Mesendoderm (in vitro differentiated cells): ENCODE data around the gene CDKN3.
"Not testable (repeated sequence)": the region's sequence is repeated elsewhere in the genome, so short reads cannot be mapped to it uniquely, and the experiment has no call there.

Experiments
- DNase-seq: peaks from one replicate; pipeline ENCODE4 v3.0.0; 2013
- H2AK5ac ChIP-seq: 2 replicates; pipeline ENCODE4 v1.6.1; 2013; ENCODE audit warnings: low read length, inconsistent platforms
- H2BK120ac ChIP-seq: 2 replicates; pipeline ENCODE4 v1.6.1; 2013; ENCODE audit warnings: low read depth, mild to moderate bottlenecking, low read length, moderate library complexity, mixed read lengths
- H2BK15ac ChIP-seq: replicated peaks from 2 replicates; pipeline ENCODE4 v1.6.1; 2013; ENCODE audit warnings: low read depth, mild to moderate bottlenecking, moderate library complexity
- H2BK5ac ChIP-seq: 2 replicates; pipeline ENCODE4 v1.6.1; 2013; ENCODE audit warnings: low read length, inconsistent platforms
- H3K18ac ChIP-seq: 2 replicates; pipeline ENCODE4 v1.6.1; 2013; ENCODE audit warnings: mild to moderate bottlenecking, low read length, mixed read lengths
- H3K23ac ChIP-seq: one replicate; pipeline ENCODE4 v1.6.1; 2013; ENCODE audit warnings: low read length
- H3K27ac ChIP-seq: 2 replicates; pipeline ENCODE4 v1.5.1; 2013; ENCODE audit warnings: low read depth, mild to moderate bottlenecking, inconsistent platforms, low read length, moderate library complexity
- H3K27me3 ChIP-seq: 2 replicates; pipeline ENCODE4 v1.6.1; 2013; ENCODE audit warnings: low read length, control low read depth, mild to moderate bottlenecking, inconsistent platforms; ENCODE audit not compliant: insufficient read depth, poor library complexity
- H3K36me3 ChIP-seq: 2 replicates; pipeline ENCODE4 v1.6.1; 2013; ENCODE audit warnings: low read length, inconsistent platforms; ENCODE audit not compliant: control insufficient read depth, insufficient read depth
- H3K4ac ChIP-seq: one replicate; pipeline ENCODE4 v1.6.1; 2013; ENCODE audit warnings: low read depth, mild to moderate bottlenecking, low read length, moderate library complexity
- H3K4me1 ChIP-seq: 2 replicates; pipeline ENCODE4 v1.6.1; 2013; ENCODE audit warnings: low read depth, low read length, inconsistent platforms; ENCODE audit not compliant: control insufficient read depth
- H3K4me2 ChIP-seq: 2 replicates; pipeline ENCODE4 v1.6.1; 2013; ENCODE audit warnings: low read length
- H3K4me3 ChIP-seq: 2 replicates; pipeline ENCODE4 v1.5.1; 2013; ENCODE audit warnings: mild to moderate bottlenecking, low read length
- H3K56ac ChIP-seq: one replicate; pipeline ENCODE4 v1.6.1; 2013; ENCODE audit warnings: low read length
- H3K79me1 ChIP-seq: 2 replicates; pipeline ENCODE4 v1.6.1; 2013; ENCODE audit warnings: low read length, inconsistent platforms
- H3K79me2 ChIP-seq: 2 replicates; pipeline ENCODE4 v1.6.1; 2013; ENCODE audit warnings: mild to moderate bottlenecking, low read length; ENCODE audit not compliant: control insufficient read depth, insufficient read depth
- H3K9ac ChIP-seq: 2 replicates; pipeline ENCODE4 v1.6.1; 2013; ENCODE audit warnings: low read length, inconsistent platforms
- H4K5ac ChIP-seq: one replicate; pipeline ENCODE4 v1.6.1; 2013; ENCODE audit warnings: low read length
- H4K8ac ChIP-seq: one replicate; pipeline ENCODE4 v1.6.1; 2013; ENCODE audit warnings: low read depth, mild to moderate bottlenecking, control low read depth, low read length, moderate library complexity
- WGBS: extraction: QIAGEN DNeasy Blood & Tissue Kit; methylation state at CpG from one replicate; pipeline ENCODE4 v1.1.7; 2013; ENCODE audit warnings: low lambda C conversion rate, missing lambda C conversion rate; ENCODE audit not compliant: insufficient coverage; ENCODE audit errors: extremely low coverage; 5-methylcytosine and 5-hydroxymethylcytosine counted together

Gene CDKN3

DNA sequence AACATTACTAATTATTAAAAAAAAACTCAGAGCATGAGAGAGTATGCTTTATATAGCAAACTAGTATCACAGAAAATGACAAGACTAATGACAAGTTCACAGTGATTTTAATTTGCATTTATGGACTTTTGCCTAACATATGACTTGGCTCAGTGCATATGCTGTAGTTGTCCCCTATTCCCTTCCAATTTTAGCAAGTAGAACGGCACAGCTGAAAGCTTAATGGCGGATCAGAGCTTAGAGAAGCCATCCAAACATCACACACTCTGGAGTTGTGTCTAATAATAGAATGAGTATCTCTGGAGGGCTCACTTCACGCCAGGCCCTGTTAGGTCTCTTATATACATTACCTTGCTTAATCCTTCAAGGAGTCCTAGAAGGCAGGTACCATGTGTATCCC is 31.1 kb downstream of the CDKN3 start:
- Histone ChIP-seq H3K18ac (no peak overlapping the region), H3K27ac (no peak overlapping the region), H3K4me1 (no peaks in the 10 kb centered on the region), H3K4me3 (no peak overlapping the region), H2BK5ac (no peak overlapping the region), H3K36me3 (peaks cover 5% of the 10 kb centered on the region), H3K23ac (no peak overlapping the region), H4K8ac (no peak overlapping the region), H2AK5ac (no peak overlapping the region), H3K79me1 (peaks cover 9% of the 10 kb centered on the region), H3K27me3 (no peaks in the 10 kb centered on the region), H3K9ac (no peak overlapping the region), H2BK120ac (no peak overlapping the region), H3K56ac (no peak overlapping the region), H4K5ac (no peak overlapping the region), H2BK15ac (no peak overlapping the region), H3K4ac (no peak overlapping the region), H3K4me2 (no peak overlapping the region), H3K79me2 (peaks cover 18% of the 10 kb centered on the region)
- no peak for DNase-seq
- no CpG with 5 or more reads among the region's 3 CpGs for WGBS

DNA sequence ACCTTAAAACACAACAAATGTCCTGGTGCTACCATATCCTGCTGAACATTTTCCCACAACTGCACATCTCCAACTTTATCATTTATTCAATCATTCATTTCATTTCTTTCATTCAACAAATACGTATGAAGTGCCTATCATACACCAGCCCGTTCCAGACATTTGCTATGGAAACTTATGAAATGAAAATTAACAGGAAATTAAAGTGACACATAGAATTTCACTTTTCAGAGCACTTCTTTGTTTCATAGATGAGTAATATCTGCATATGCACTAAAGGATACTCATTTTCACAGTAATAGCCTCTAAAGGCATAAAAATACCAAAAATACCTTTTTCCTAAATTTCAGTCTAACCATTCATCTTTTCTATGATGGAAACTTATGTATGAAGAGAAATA is 31.7 kb downstream of the CDKN3 start:
- Histone ChIP-seq H2AK5ac (no peak overlapping the region), H4K8ac (no peak overlapping the region), H2BK120ac (no peak overlapping the region), H3K4me3 (no peak overlapping the region), H3K56ac (no peak overlapping the region), H3K27me3 (no peaks in the 10 kb centered on the region), H3K79me2 (peaks cover 21% of the 10 kb centered on the region), H3K18ac (no peak overlapping the region), H3K79me1 (peaks cover 9% of the 10 kb centered on the region), H3K4me1 (no peaks in the 10 kb centered on the region), H2BK15ac (no peak overlapping the region), H4K5ac (no peak overlapping the region), H2BK5ac (no peak overlapping the region), H3K9ac (no peak overlapping the region), H3K36me3 (peaks cover 5% of the 10 kb centered on the region), H3K27ac (no peak overlapping the region), H3K4ac (no peak overlapping the region), H3K23ac (no peak overlapping the region), H3K4me2 (no peak overlapping the region)
- DNase-seq: no peak
- WGBS: 100% methylated on average over 1 of the region's 2 CpGs

DNA sequence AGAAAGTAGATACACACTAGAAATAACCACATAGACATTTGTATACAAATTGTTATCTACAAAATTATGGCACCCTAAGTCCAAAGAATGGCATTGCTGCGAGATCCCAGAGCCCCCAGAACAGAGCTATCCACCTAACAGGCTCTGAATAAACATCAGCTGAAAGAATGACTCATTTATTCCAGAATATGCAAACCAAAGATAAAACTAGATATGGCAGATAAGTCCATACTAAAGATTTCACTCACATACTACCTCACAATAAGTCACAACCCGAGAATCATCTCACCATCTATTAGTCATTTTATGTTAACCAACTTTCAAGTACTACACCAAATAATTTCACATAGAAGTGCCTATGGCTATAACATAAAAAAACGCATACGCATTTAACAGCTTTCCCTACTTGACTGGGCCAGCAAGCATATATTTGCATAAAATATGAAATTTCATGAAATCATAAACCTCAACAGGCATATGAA is 38.7 kb downstream of the CDKN3 start:
- no peak overlapping the region for H3K4me3 ChIP-seq
- H4K8ac ChIP-seq: no peak overlapping the region
- H3K4me2 ChIP-seq: no peak overlapping the region
- H3K9ac ChIP-seq: no peak overlapping the region
- H2BK120ac ChIP-seq: no peak overlapping the region
- H3K79me1 ChIP-seq: peaks cover 6% of the 10 kb centered on the region
- no peak overlapping the region for H3K56ac ChIP-seq
- H4K5ac ChIP-seq: no peak overlapping the region
- DNase-seq: peak; percentile 73
- no peaks in the 10 kb centered on the region for H3K36me3 ChIP-seq
- no peaks in the 10 kb centered on the region for H3K27me3 ChIP-seq
- no peak overlapping the region for H2BK5ac ChIP-seq
- no peak overlapping the region for H2AK5ac ChIP-seq
- no peak overlapping the region for H3K23ac ChIP-seq
- H3K27ac ChIP-seq: no peak overlapping the region
- H3K18ac ChIP-seq: no peak overlapping the region
- no peak overlapping the region for H3K4ac ChIP-seq
- WGBS: 100% methylated on average over 2 of the region's 4 CpGs
- H3K4me1 ChIP-seq: peaks cover 7% of the 10 kb centered on the region
- H3K79me2 ChIP-seq: peaks cover 64% of the 10 kb centered on the region
- H2BK15ac ChIP-seq: no peak overlapping the region

- peaks cover 54% of the 10 kb centered on the region for H3K79me2 ChIP-seq
- not testable (repeated sequence) for H3K56ac ChIP-seq, H3K23ac ChIP-seq, H3K9ac ChIP-seq, H3K4me3 ChIP-seq, H3K4me2 ChIP-seq, H3K36me3 ChIP-seq, DNase-seq, H2BK15ac ChIP-seq, H3K79me1 ChIP-seq, H3K4ac ChIP-seq, H4K5ac ChIP-seq, H3K27ac ChIP-seq, H3K27me3 ChIP-seq, H2BK5ac ChIP-seq, H3K4me1 ChIP-seq, H2BK120ac ChIP-seq, H3K18ac ChIP-seq, H4K8ac ChIP-seq, H2AK5ac ChIP-seq
- WGBS: no CpG with 5 or more reads among the region's 4 CpGs
Measured at GRCh38 chr14:54437954-54438353, 41.1 kb downstream of the CDKN3 start.

DNA sequence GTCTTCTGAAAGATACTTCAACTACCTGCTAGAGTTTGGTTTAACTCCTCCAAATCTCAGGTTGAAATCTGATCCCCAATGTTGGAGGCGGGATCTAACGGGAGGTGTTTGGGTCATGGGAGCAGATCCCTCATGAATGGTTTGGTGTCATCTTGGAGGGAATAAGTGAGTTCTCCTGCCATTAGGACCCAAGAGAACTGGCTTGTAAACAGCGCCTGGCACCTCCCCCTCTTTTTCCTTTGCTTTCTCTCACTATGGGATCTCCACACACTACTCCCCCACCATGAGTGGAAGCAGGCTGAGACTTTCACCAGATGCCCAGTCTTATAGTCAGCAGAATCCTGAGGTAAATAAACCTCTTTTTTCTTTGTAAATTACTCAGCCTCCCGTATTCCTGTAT is 41.9 kb downstream of the CDKN3 start:
- no peak overlapping the region for H4K5ac ChIP-seq
- no peak overlapping the region for H3K9ac ChIP-seq
- H3K4ac ChIP-seq: no peak overlapping the region
- H3K18ac ChIP-seq: no peak overlapping the region
- no peaks in the 10 kb centered on the region for H3K27me3 ChIP-seq
- H3K23ac ChIP-seq: no peak overlapping the region
- peaks cover 50% of the 10 kb centered on the region for H3K79me2 ChIP-seq
- H3K4me2 ChIP-seq: no peak overlapping the region
- H3K27ac ChIP-seq: no peak overlapping the region
- no peak overlapping the region for H2BK120ac ChIP-seq
- H3K79me1 ChIP-seq: peaks cover 3% of the 10 kb centered on the region
- no peak overlapping the region for H4K8ac ChIP-seq
- DNase-seq: peak; percentile 64
- H3K4me1 ChIP-seq: peaks cover 7% of the 10 kb centered on the region
- no peak overlapping the region for H2BK5ac ChIP-seq
- H3K56ac ChIP-seq: no peak overlapping the region
- H3K36me3 ChIP-seq: no peaks in the 10 kb centered on the region
- H3K4me3 ChIP-seq: no peak overlapping the region
- no CpG with 5 or more reads among the region's 4 CpGs for WGBS
- H2AK5ac ChIP-seq: no peak overlapping the region
- H2BK15ac ChIP-seq: no peak overlapping the region

GRCh38 chr14:54440037-54440436 is 43.2 kb downstream of the CDKN3 start:
- no peaks in the 10 kb centered on the region for H3K27me3 ChIP-seq
- H3K18ac ChIP-seq: no peak overlapping the region
- peak overlapping the region; percentile 94 for H3K9ac ChIP-seq
- peak overlapping the region; percentile 77 for H3K4me2 ChIP-seq
- peaks cover 42% of the 10 kb centered on the region for H3K79me2 ChIP-seq
- no peak overlapping the region for H2AK5ac ChIP-seq
- no peaks in the 10 kb centered on the region for H3K36me3 ChIP-seq
- no peak overlapping the region for H3K27ac ChIP-seq
- no peak overlapping the region for H3K23ac ChIP-seq
- peaks cover 1% of the 10 kb centered on the region for H3K79me1 ChIP-seq
- peak overlapping the region; percentile 99 for H3K56ac ChIP-seq
- H4K5ac ChIP-seq: no peak overlapping the region
- no peak overlapping the region for H3K4ac ChIP-seq
- WGBS: no CpG with 5 or more reads among the region's 7 CpGs
- DNase-seq: peak; percentile 19
- no peak overlapping the region for H2BK5ac ChIP-seq
- no peak overlapping the region for H2BK15ac ChIP-seq
- peak overlapping the region; percentile 69 for H3K4me3 ChIP-seq
- no peak overlapping the region for H2BK120ac ChIP-seq
- peaks cover 5% of the 10 kb centered on the region for H3K4me1 ChIP-seq
- H4K8ac ChIP-seq: no peak overlapping the region
